B cell (primary cell): ENCODE results near the gene LRPPRC. TPM values are rescaled to one million over a fixed set of nuclear protein-coding genes. Genes with fewer than 3 reads are reported as not detected.

Experiments used
- ATAC-seq: fragments of 200-7000 bp; cut with Tn5 transposase; one replicate; pipeline ENCODE4 v1.10.0; 2021; ENCODE audit warnings: low read depth, mild to moderate bottlenecking, moderate number of reproducible peaks, moderate library complexity
- CTCF ChIA-PET: fragments of 350-600 bp; sonication (Branson Sonifier 250); formaldehyde crosslinking; loops from one replicate; lab custom pipeline; 2021; ENCODE audit warnings: antibody characterized with exemption, inconsistent platforms; lab: Charles Lee
- POLR2A ChIA-PET: fragments of 350-600 bp; sonication (Branson Sonifier 250); formaldehyde crosslinking; loops from one replicate; lab custom pipeline; 2021; ENCODE audit warnings: antibody characterized with exemption; lab: Charles Lee
- DNase-seq: peaks from one replicate; pipeline ENCODE4 v3.0.0; 2013
- H2AFZ ChIP-seq: 2 replicates; pipeline ENCODE4 v1.6.1; 2012; ENCODE audit warnings: mild to moderate bottlenecking, low read depth, low read length; ENCODE audit not compliant: insufficient read depth, poor library complexity, severe bottlenecking
- H3K27ac ChIP-seq, 2 donors: 1 replicate in 1 of 2; 2 replicates in 1 of 2; pipeline ENCODE4 v1.5.1; 2012 to 2013; ENCODE audit warnings: low read length in 2 of 2, mild to moderate bottlenecking in 2 of 2, moderate library complexity in 1 of 2
- H3K27me3 ChIP-seq, 4 experiments: fragments of 200-600 bp in 1 of 4; sonication (generic) in 1 of 4; replicated peaks in 1 of 4; 1 replicate in 2 of 4; 2 replicates in 2 of 4; pipeline versions ENCODE4 v1.6.1 to v1.7.0; 2013 to 2016; ENCODE audit warnings: low read length in 3 of 4, mild to moderate bottlenecking in 2 of 4, mixed read lengths in 1 of 4, moderate library complexity in 1 of 4; ENCODE audit not compliant: insufficient read depth in 4 of 4, control insufficient read depth in 3 of 4; ENCODE audit errors: control extremely low read depth in 1 of 4
- H3K36me3 ChIP-seq, 2 experiments: replicated peaks in 1 of 2; 1 replicate in 1 of 2; 2 replicates in 1 of 2; pipeline versions ENCODE4 v1.6.1 to v1.7.1; 2013; ENCODE audit warnings: low read length in 1 of 2; ENCODE audit not compliant: insufficient read depth in 2 of 2, control insufficient read depth in 1 of 2; ENCODE audit errors: control extremely low read depth in 1 of 2, extremely low read depth in 1 of 2
- H3K4me1 ChIP-seq, 2 donors: fragments of 200-600 bp in 1 of 2; sonication (generic) in 1 of 2; 1 replicate in 1 of 2; 2 replicates in 1 of 2; pipeline versions ENCODE4 v1.5.1 to v1.6.1; 2013 to 2017; ENCODE audit warnings: low read length in 2 of 2; ENCODE audit not compliant: control insufficient read depth in 2 of 2, insufficient read depth in 2 of 2
- H3K4me2 ChIP-seq: replicated peaks from 2 replicates; pipeline ENCODE3; 2012; ENCODE audit warnings: mild to moderate bottlenecking, low read depth, low read length; ENCODE audit not compliant: poor library complexity, severe bottlenecking
- H3K4me3 ChIP-seq, 5 experiments: fragments of 200-600 bp in 1 of 5; sonication (generic) in 1 of 5; 1 replicate in 3 of 5; 2 replicates in 2 of 5; pipeline versions ENCODE4 v1.5.1 to v1.7.0; 2011 to 2016; ENCODE audit warnings: low read length in 4 of 5, mild to moderate bottlenecking in 4 of 5, low read depth in 2 of 5, control low read depth in 1 of 5, moderate library complexity in 1 of 5; ENCODE audit not compliant: insufficient read depth in 1 of 5; ENCODE audit errors: control extremely low read depth in 1 of 5, extremely low read depth in 1 of 5
- H3K79me2 ChIP-seq: fragments of 200-600 bp; sonication (generic); one replicate; pipeline ENCODE4 v1.6.0; 2016; ENCODE audit warnings: low read length; ENCODE audit not compliant: control insufficient read depth, insufficient read depth
- H3K9ac ChIP-seq: fragments of 200-600 bp; sonication (generic); 2 replicates; pipeline ENCODE4 v1.6.1; 2017; ENCODE audit warnings: mild to moderate bottlenecking, low read length, moderate library complexity
- H3K9me3 ChIP-seq, 3 donors: one replicate each; pipeline versions ENCODE4 v1.6.1 to v1.7.1; 2013; ENCODE audit warnings: low read length in 2 of 3; ENCODE audit not compliant: control insufficient read depth in 2 of 3, insufficient read depth in 1 of 3; ENCODE audit errors: control extremely low read depth in 1 of 3
- H4K20me1 ChIP-seq: 2 replicates; pipeline ENCODE4 v1.6.0; 2012; ENCODE audit warnings: mild to moderate bottlenecking, low read length; ENCODE audit not compliant: insufficient read depth, control insufficient read depth, poor library complexity, severe bottlenecking
- H3K27ac Mint-ChIP-seq: one replicate; pipeline ENCODE4 v1.8.0; 2021; ENCODE audit warnings: mixed read lengths
- H3K27me3 Mint-ChIP-seq: one replicate; pipeline ENCODE4 v1.8.0; 2021; ENCODE audit warnings: mixed read lengths
- H3K4me1 Mint-ChIP-seq: one replicate; pipeline ENCODE4 v1.8.0; 2021; ENCODE audit warnings: mixed read lengths
- H3K4me3 Mint-ChIP-seq: one replicate; pipeline ENCODE4 v1.8.0; 2021; ENCODE audit warnings: mixed read lengths
- H3K9me3 Mint-ChIP-seq: one replicate; pipeline ENCODE4 v1.8.0; 2022; ENCODE audit warnings: mixed read lengths; ENCODE audit not compliant: insufficient read depth
- EZH2 ChIP-seq: IDR thresholded peaks from 2 replicates; pipeline ENCODE4 v1.6.1; 2012; ENCODE audit warnings: borderline replicate concordance, low read depth, mild to moderate bottlenecking, moderate library complexity, low read length; ENCODE audit not compliant: insufficient read depth, poor library complexity, severe bottlenecking
- WGBS: methylation state at CpG from one replicate; pipeline ENCODE4 v1.1.5; 2013; ENCODE audit warnings: missing lambda C conversion rate; ENCODE audit not compliant: insufficient coverage; 5-methylcytosine and 5-hydroxymethylcytosine counted together
- intact Hi-C: fragments of 100-400 bp; cut with micrococcal nuclease; formaldehyde crosslinking; loops from one replicate; pipeline ENCODE4 v1.10.0; 2022
- polyA plus RNA-seq: library from polyadenylated mRNA; depleted of rRNA; stranded (reverse); fragments of >200 nt; gene quantifications from 2 replicates; pipeline ENCODE4 v1.2.3, GENCODE V29; 2012
- total RNA-seq, 2 donors: library from RNA; stranded (reverse); fragments of 120-200 nt in 1 of 2; gene quantifications; 1 replicate in 1 of 2; 2 replicates in 1 of 2; pipeline versions ENCODE4 v1.2.3 to v1.2.4, GENCODE V29; 2013 to 2022
- TF ChIP-seq, protein P1 (sequence below): fragments of 200-600 bp; IDR thresholded peaks from one replicate; pipeline ENCODE4 v1.8.0; 2022; ENCODE audit warnings: antibody characterized with exemption, mild to moderate bottlenecking

LRPPRC gene
- total and polyA plus RNA-seq, 2 donors (not counting 1 experiment from before 2014, with no cell fraction given): 17.6 to 75.6 TPM

DNA sequence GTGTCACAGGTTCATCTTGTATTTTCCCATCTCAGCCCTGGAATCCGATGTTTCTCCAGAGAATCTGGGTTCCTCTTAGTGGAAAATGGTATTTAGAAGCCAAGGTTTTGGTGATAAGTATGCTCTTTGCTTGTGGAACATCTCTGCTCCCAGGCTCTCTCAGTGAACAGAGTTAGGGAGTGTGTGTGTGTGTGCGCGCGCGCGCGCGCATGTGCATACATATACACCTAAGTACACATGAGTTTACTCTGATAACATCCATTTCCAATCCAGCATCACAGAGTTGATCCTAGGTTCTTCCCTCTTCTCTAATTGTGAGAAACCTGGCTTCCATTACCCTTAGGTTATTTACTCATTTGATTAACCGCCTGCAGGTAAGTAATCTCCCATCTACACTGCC, 115.3 kb downstream of the LRPPRC start:
- CTCF ChIA-PET: no interaction called here
- 100% methylated on average over 2 of the region's 9 CpGs for WGBS

DNA sequence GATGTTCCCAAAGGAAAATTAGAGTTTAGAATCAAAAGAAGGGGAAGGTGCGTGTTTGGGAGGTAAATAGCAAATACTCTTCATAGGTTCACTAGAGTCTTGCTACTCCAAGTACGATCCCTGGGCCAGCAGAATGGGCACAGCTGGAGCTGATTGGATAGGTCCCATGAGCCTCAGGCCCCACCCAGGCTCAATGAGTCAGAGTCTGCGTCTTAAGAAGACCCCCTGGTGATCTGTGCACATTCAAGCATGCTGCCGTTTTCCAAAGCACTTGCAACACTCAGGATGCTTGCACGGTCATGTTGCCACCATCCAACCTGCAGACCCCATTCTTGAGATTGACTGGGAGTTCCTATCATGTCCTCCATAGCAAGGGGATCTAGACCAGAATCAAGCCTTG, 116.5 kb downstream of the LRPPRC start:
- DNase-seq (no peak), ATAC-seq (no peak)
- H3K27ac ChIP-seq: no peak overlapping the region
- H3K27me3 Mint-ChIP-seq: peaks cover 19% of the 10 kb centered on the region
- H4K20me1 ChIP-seq: no peaks in the 10 kb centered on the region
- peaks cover 4 to 5% of the 10 kb centered on the region in 2 donors for H3K4me1 ChIP-seq
- no peak overlapping the region for H3K9ac ChIP-seq
- no peak overlapping the region for H3K4me2 ChIP-seq
- WGBS: 94% methylated on average over 5 of the region's 5 CpGs
- intact Hi-C loops: no loop called here
- H3K79me2 ChIP-seq: no peaks in the 10 kb centered on the region
- no peak overlapping the region for H3K4me3 Mint-ChIP-seq
- H3K4me1 Mint-ChIP-seq: no peaks in the 10 kb centered on the region
- no peaks in the 10 kb centered on the region for H3K9me3 Mint-ChIP-seq
- H3K9me3 ChIP-seq: no peaks in the 10 kb centered on the region
- peaks cover 0 to 11% (median 2%) of the 10 kb centered on the region in 4 experiments for H3K27me3 ChIP-seq
- ChIA-PET POLR2A (no interaction called here), CTCF (no interaction called here)
- H3K27ac Mint-ChIP-seq: no peak overlapping the region
- no peaks in the 10 kb centered on the region for H3K36me3 ChIP-seq
- no peak overlapping the region for H3K4me3 ChIP-seq
- no peak overlapping the region for H2AFZ ChIP-seq
- TF ChIP-seq, protein P1, sequence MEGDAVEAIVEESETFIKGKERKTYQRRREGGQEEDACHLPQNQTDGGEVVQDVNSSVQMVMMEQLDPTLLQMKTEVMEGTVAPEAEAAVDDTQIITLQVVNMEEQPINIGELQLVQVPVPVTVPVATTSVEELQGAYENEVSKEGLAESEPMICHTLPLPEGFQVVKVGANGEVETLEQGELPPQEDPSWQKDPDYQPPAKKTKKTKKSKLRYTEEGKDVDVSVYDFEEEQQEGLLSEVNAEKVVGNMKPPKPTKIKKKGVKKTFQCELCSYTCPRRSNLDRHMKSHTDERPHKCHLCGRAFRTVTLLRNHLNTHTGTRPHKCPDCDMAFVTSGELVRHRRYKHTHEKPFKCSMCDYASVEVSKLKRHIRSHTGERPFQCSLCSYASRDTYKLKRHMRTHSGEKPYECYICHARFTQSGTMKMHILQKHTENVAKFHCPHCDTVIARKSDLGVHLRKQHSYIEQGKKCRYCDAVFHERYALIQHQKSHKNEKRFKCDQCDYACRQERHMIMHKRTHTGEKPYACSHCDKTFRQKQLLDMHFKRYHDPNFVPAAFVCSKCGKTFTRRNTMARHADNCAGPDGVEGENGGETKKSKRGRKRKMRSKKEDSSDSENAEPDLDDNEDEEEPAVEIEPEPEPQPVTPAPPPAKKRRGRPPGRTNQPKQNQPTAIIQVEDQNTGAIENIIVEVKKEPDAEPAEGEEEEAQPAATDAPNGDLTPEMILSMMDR: no peak
- no peak for TF ChIP-seq EZH2

More for the DNA sequence above, 115.3 kb downstream of the LRPPRC start:
- Histone ChIP-seq H3K36me3 (no peaks in the 10 kb centered on the region), H3K4me1 (peaks cover 4 to 5% of the 10 kb centered on the region in 2 donors), H3K9ac (no peak overlapping the region), H3K4me2 (no peak overlapping the region), H2AFZ (no peak overlapping the region), H3K9me3 (no peaks in the 10 kb centered on the region), H4K20me1 (no peaks in the 10 kb centered on the region), H3K27ac (no peak overlapping the region), H3K4me3 (no peak overlapping the region), H3K79me2 (no peaks in the 10 kb centered on the region), H3K27me3 (peaks cover 0 to 11% (median 2%) of the 10 kb centered on the region in 4 experiments)
- Mint-ChIP-seq H3K9me3 (no peaks in the 10 kb centered on the region), H3K4me3 (no peak overlapping the region), H3K27me3 (peaks cover 17% of the 10 kb centered on the region), H3K27ac (no peak overlapping the region), H3K4me1 (no peaks in the 10 kb centered on the region)
- POLR2A ChIA-PET: no interaction called here
- no peak for ATAC-seq
- no peak for DNase-seq
- intact Hi-C loops: no loop called here
- TF ChIP-seq EZH2: no peak
- TF ChIP-seq, protein P1: no peak
